ENCODE measurements around the gene DRD5. TPM values are rescaled to one million over a fixed set of nuclear protein-coding genes. Genes with fewer than 3 reads are reported as not detected.
"Not testable (repeated sequence)": the region's sequence is repeated elsewhere in the genome, so short reads cannot be mapped to it uniquely, and the experiment has no call there.

DRD5 gene
- total and polyA plus RNA-seq, 10 of the 15 experiments (the other 5 are each of a cell fraction or from before 2014, with no cell fraction given) = not detected

DNA sequence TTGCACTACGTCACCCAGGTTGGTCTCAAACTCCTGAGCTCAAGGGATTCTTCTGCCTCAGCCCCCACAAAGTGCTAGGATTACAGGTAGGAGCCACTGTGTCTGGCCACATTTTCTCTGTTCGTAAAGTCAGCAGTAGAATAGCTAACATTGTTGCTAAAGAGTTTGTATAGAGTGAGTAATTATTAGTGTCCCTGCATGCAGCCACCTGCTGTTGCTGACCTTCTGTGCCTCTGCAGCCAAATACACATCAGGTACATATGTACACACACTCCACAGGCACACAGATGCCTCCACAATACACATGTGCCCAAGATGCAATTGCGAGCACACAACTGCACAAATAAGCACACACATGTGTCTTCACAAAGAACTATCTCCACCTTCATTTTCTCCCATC, 10.9 kb downstream of the DRD5 start (continued):
- no peak for TF ChIP-seq E4F1 (IDR thresholded peaks at IDR 0.05; ENCODE audit: borderline replicate concordance, partially characterized antibody)
- TF ChIP-seq POLR2AphosphoS5 (IDR thresholded peaks at IDR 0.05; ENCODE audit: low read length) = no peak

- RAD21 ChIA-PET (ENCODE audit: unreplicated experiment); H3K4me2 ChIP-seq (ENCODE audit: control insufficient read depth, insufficient read depth): not testable (repeated sequence)
- WGBS (ENCODE audit: insufficient coverage, insufficient replicate concordance, low lambda C conversion rate, missing lambda C conversion rate) = 22% methylated on average over 2 of the region's 2 CpGs
These were observed 15.2 kb downstream of the DRD5 start for GRCh38 chr4:9796641-9797040.

More at GRCh38 chr4:9796641-9797040, 15.2 kb downstream of the DRD5 start:
- H3K27me3 ChIP-seq (replicated peaks in 1 of 2; ENCODE audit: control insufficient read depth in 2 of 2, insufficient read depth in 2 of 2, low read length in 1 of 2); H3K9me3 ChIP-seq (replicated peaks; ENCODE audit: control insufficient read depth, insufficient read depth, low read length); H3K9ac ChIP-seq (ENCODE audit: control insufficient read depth, insufficient read depth, low read length); POLR2A ChIA-PET; H2AFZ ChIP-seq (ENCODE audit: control insufficient read depth, low read depth, low read length); intact Hi-C loops (cut with micrococcal nuclease; ENCODE audit: unreplicated experiment); H3K27ac ChIP-seq (ENCODE audit: control insufficient read depth, insufficient read depth); BruUV-seq (replicated peaks); CTCF ChIA-PET; H3K4me3 ChIP-seq; H3K4me1 ChIP-seq (ENCODE audit: control insufficient read depth, insufficient read depth, low read length); H3K36me3 ChIP-seq (ENCODE audit: control insufficient read depth in 2 of 2, insufficient read depth in 2 of 2, low read length in 1 of 2); ATAC-seq; H4K20me1 ChIP-seq (ENCODE audit: control insufficient read depth, insufficient read depth); FAIRE-seq; SMC1A ChIA-PET (ENCODE audit: uncharacterized antibody, unreplicated experiment); in situ Hi-C loops (cut with MboI); H3K79me2 ChIP-seq (ENCODE audit: control insufficient read depth, insufficient read depth, low read length); DNase-seq (ENCODE audit: low read depth, low spot score): not testable (repeated sequence)

Data from GM12878 (cell line).